SU-DHL-6 (cell line): ENCODE results near the gene MTA3.

Source experiments
- H2AFZ ChIP-seq: fragments of 200-600 bp; sonication (generic); 2 replicates; pipeline ENCODE4 v1.6.1; 2014; ENCODE audit warnings: low read depth, mild to moderate bottlenecking, moderate library complexity, mixed read lengths, antibody characterized with exemption, low read length; ENCODE audit not compliant: severe bottlenecking
- H3F3A ChIP-seq: fragments of 200-600 bp; shearing (Covaris generic); 2 replicates; pipeline ENCODE4 v1.6.0; 2016; ENCODE audit warnings: antibody characterized with exemption, mild to moderate bottlenecking; ENCODE audit not compliant: insufficient read depth
- H3K27ac ChIP-seq: fragments of 200-600 bp; sonication (generic); 2 replicates; pipeline ENCODE4 v1.5.1; 2016; ENCODE audit warnings: low read depth, mild to moderate bottlenecking, low read length, moderate library complexity, mixed read lengths
- H3K27me3 ChIP-seq: fragments of 200-600 bp; sonication (generic), shearing (Covaris generic); 2 replicates; pipeline ENCODE4 v1.6.0; 2014; ENCODE audit warnings: mild to moderate bottlenecking, low read length
- H3K36me3 ChIP-seq: fragments of 200-600 bp; sonication (generic); 2 replicates; pipeline ENCODE4 v1.6.1; 2014; ENCODE audit warnings: mild to moderate bottlenecking, low read length, mixed read lengths
- H3K4me2 ChIP-seq: fragments of 300-600, 200-600 bp; shearing (Covaris generic), sonication (generic); 2 replicates; pipeline ENCODE4 v1.6.0; 2014; ENCODE audit warnings: low read length, low read depth, mild to moderate bottlenecking; ENCODE audit not compliant: poor library complexity, severe bottlenecking
- H3K4me3 ChIP-seq: fragments of 200-600 bp; sonication (generic); 2 replicates; pipeline ENCODE4 v1.5.1; 2014; ENCODE audit warnings: antibody characterized with exemption, low read length, mild to moderate bottlenecking, mixed read lengths; ENCODE audit not compliant: insufficient read depth, poor library complexity, severe bottlenecking
- H3K79me2 ChIP-seq: fragments of 200-600 bp; sonication (generic); 2 replicates; pipeline ENCODE4 v1.6.1; 2014; ENCODE audit warnings: mild to moderate bottlenecking, low read length, moderate library complexity; ENCODE audit not compliant: insufficient read depth
- H3K9ac ChIP-seq: fragments of 200-600 bp; sonication (generic); 2 replicates; pipeline ENCODE4 v1.7.0; 2014; ENCODE audit warnings: mild to moderate bottlenecking, low read length
- H3K9me2 ChIP-seq: fragments of 200-600 bp; sonication (generic); replicated peaks from 2 replicates; pipeline ENCODE4 v1.6.1; 2014; ENCODE audit warnings: low read length; ENCODE audit not compliant: insufficient read depth
- H3K9me3 ChIP-seq: fragments of 200-600 bp; sonication (generic); 2 replicates; pipeline ENCODE4 v1.6.1; 2014; ENCODE audit warnings: low read length, mixed read lengths; ENCODE audit not compliant: insufficient read depth
- H4K20me1 ChIP-seq: fragments of 200-600 bp; sonication (generic); 2 replicates; pipeline ENCODE4 v1.6.1; 2014; ENCODE audit warnings: low read depth, mild to moderate bottlenecking, antibody characterized with exemption, low read length, moderate library complexity, mixed read lengths
- CTCF ChIP-seq: fragments of 200-600 bp; sonication (generic); IDR thresholded peaks from one replicate; pipeline ENCODE4 v1.5.1; 2017; ENCODE audit warnings: antibody characterized with exemption, mild to moderate bottlenecking, low read length, moderate library complexity; ENCODE audit not compliant: insufficient read depth, poor library complexity, severe bottlenecking
- EZH2phosphoT487 ChIP-seq: fragments of 200-600 bp; sonication (generic), shearing (Covaris generic); conservative IDR thresholded peaks from 2 replicates; pipeline ENCODE4 v1.6.1; 2018; ENCODE audit warnings: mild to moderate bottlenecking, antibody characterized with exemption, low read length, moderate library complexity, mixed read lengths

The MTA3 gene

GRCh38 chr2:42673989-42674579 is 105.7 kb downstream of the MTA3 start:
- Histone ChIP-seq H3F3A (0 out of 2 replicates have a peak, but pooled peaks cover 6% of the 10 kb centered on the region), H3K36me3 (no peaks in the 10 kb centered on the region), H3K9me2 (no peaks in the 10 kb centered on the region), H3K4me3 (no peak overlapping the region), H3K9ac (no peak overlapping the region), H3K27me3 (no peaks in the 10 kb centered on the region), H2AFZ (no peak overlapping the region), H3K79me2 (peaks cover 19% of the 10 kb centered on the region; the same call in 1 of the 2 replicates), H3K9me3 (no peaks in the 10 kb centered on the region), H3K27ac (no peak overlapping the region), H4K20me1 (no peaks in the 10 kb centered on the region), H3K4me2 (no peak overlapping the region)
- TF ChIP-seq CTCF = no peak
- no peak for TF ChIP-seq EZH2phosphoT487

GRCh38 chr2:42675815-42676214 is 107.4 kb downstream of the MTA3 start:
- H3K4me3 ChIP-seq = no peak overlapping the region
- no peak overlapping the region for H3K9ac ChIP-seq
- no peak overlapping the region for H3K4me2 ChIP-seq
- no peak overlapping the region for H2AFZ ChIP-seq
- H3K27me3 ChIP-seq = no peaks in the 10 kb centered on the region
- TF ChIP-seq CTCF (no peak), EZH2phosphoT487 (no peak)
- H3F3A ChIP-seq = 0 out of 2 replicates have a peak, but pooled peaks cover 4% of the 10 kb centered on the region
- H3K9me2 ChIP-seq = no peaks in the 10 kb centered on the region
- H3K36me3 ChIP-seq = no peaks in the 10 kb centered on the region
- no peaks in the 10 kb centered on the region for H3K9me3 ChIP-seq
- no peaks in the 10 kb centered on the region for H4K20me1 ChIP-seq
- no peak overlapping the region for H3K27ac ChIP-seq
- peaks cover 19% of the 10 kb centered on the region for H3K79me2 ChIP-seq

GRCh38 chr2:42685303-42685702 is 116.9 kb downstream of the MTA3 start:
- H3K9me2 ChIP-seq = no peaks in the 10 kb centered on the region
- no peaks in the 10 kb centered on the region for H3K27me3 ChIP-seq
- H4K20me1 ChIP-seq = peaks cover 3% of the 10 kb centered on the region; the same call in 1 of the 2 replicates
- no peaks in the 10 kb centered on the region; the same call in 1 of the 2 replicates for H3F3A ChIP-seq
- H2AFZ ChIP-seq = no peak overlapping the region
- H3K9me3 ChIP-seq = no peaks in the 10 kb centered on the region
- no peak overlapping the region for H3K4me3 ChIP-seq
- no peak for TF ChIP-seq CTCF
- no peak for TF ChIP-seq EZH2phosphoT487
- peaks cover 5% of the 10 kb centered on the region; the same call in 1 of the 2 replicates for H3K79me2 ChIP-seq
- no peak overlapping the region for H3K9ac ChIP-seq
- H3K36me3 ChIP-seq = peaks cover 33% of the 10 kb centered on the region; the same call in 1 of the 2 replicates
- no peak overlapping the region for H3K27ac ChIP-seq
- no peak overlapping the region for H3K4me2 ChIP-seq
